H9 (cell line): ENCODE results near the gene CACHD1. TPM values are rescaled to one million over a fixed set of nuclear protein-coding genes. Genes with fewer than 3 reads are reported as not detected.

Source experiments
- DNase-seq: peaks from one replicate; pipeline ENCODE4 v3.0.0-alpha.2; 2017
- H2AFZ ChIP-seq: one replicate; pipeline ENCODE4 v1.6.1; 2013; ENCODE audit warnings: mild to moderate bottlenecking, low read length, control low read depth, moderate library complexity
- H2AK5ac ChIP-seq: 2 replicates; pipeline ENCODE4 v1.6.1; 2013; ENCODE audit warnings: low read length, control low read depth, mixed read lengths; ENCODE audit not compliant: insufficient read length
- H2BK120ac ChIP-seq: one replicate; pipeline ENCODE4 v1.6.1; 2013; ENCODE audit warnings: low read depth, mild to moderate bottlenecking, low read length, control low read depth, inconsistent platforms; ENCODE audit not compliant: poor library complexity, severe bottlenecking
- H2BK12ac ChIP-seq: 2 replicates; pipeline ENCODE4 v1.6.1; 2013; ENCODE audit warnings: low read length, control low read depth, mixed read lengths, low read depth; ENCODE audit not compliant: insufficient read length
- H2BK15ac ChIP-seq: 2 replicates; pipeline ENCODE4 v1.6.1; 2013; ENCODE audit warnings: low read depth, low read length, control low read depth
- H2BK20ac ChIP-seq: one replicate; pipeline ENCODE4 v1.6.1; 2013; ENCODE audit warnings: low read depth, mild to moderate bottlenecking, low read length, control low read depth, inconsistent platforms; ENCODE audit not compliant: poor library complexity, severe bottlenecking
- H2BK5ac ChIP-seq: 2 replicates; pipeline ENCODE4 v1.6.1; 2013; ENCODE audit warnings: low read length, control low read depth, mixed read lengths; ENCODE audit not compliant: insufficient read length
- H3K14ac ChIP-seq: 2 replicates; pipeline ENCODE4 v1.6.1; 2013; ENCODE audit warnings: low read length, control low read depth; ENCODE audit not compliant: insufficient read depth
- H3K18ac ChIP-seq: 2 replicates; pipeline ENCODE4 v1.6.1; 2013; ENCODE audit warnings: low read depth, mild to moderate bottlenecking, mixed read lengths, low read length, control low read depth; ENCODE audit not compliant: insufficient read length
- H3K23ac ChIP-seq: 2 replicates; pipeline ENCODE4 v1.6.1; 2013; ENCODE audit warnings: low read length, control low read depth, mixed read lengths, low read depth; ENCODE audit not compliant: insufficient read length
- H3K23me2 ChIP-seq: 2 replicates; pipeline ENCODE4 v1.6.1; 2013; ENCODE audit warnings: low read depth, mild to moderate bottlenecking, mixed read lengths, low read length, control low read depth; ENCODE audit not compliant: insufficient read length, poor library complexity, severe bottlenecking
- H3K27ac ChIP-seq: 2 replicates; pipeline ENCODE4 v1.5.1; 2013; ENCODE audit warnings: low read length, control low read depth, mixed read lengths, low read depth; ENCODE audit not compliant: insufficient read length
- H3K27me3 ChIP-seq: 2 replicates; pipeline ENCODE4 v1.6.1; 2013; ENCODE audit warnings: low read length, control low read depth, inconsistent platforms; ENCODE audit not compliant: insufficient read depth
- H3K4ac ChIP-seq: 2 replicates; pipeline ENCODE4 v1.6.1; 2013; ENCODE audit warnings: low read depth, mild to moderate bottlenecking, control low read depth, inconsistent platforms, low read length, moderate library complexity
- H3K4me1 ChIP-seq: 2 replicates; pipeline ENCODE4 v1.6.1; 2013; ENCODE audit warnings: low read length, control low read depth, inconsistent platforms; ENCODE audit not compliant: insufficient read depth
- H3K4me2 ChIP-seq: 2 replicates; pipeline ENCODE4 v1.6.1; 2013; ENCODE audit warnings: low read length, control low read depth, mixed read lengths; ENCODE audit not compliant: insufficient read length, insufficient read depth
- H3K56ac ChIP-seq: 2 replicates; pipeline ENCODE4 v1.6.1; 2013; ENCODE audit warnings: low read depth, mild to moderate bottlenecking, mixed read lengths, low read length, control low read depth; ENCODE audit not compliant: insufficient read length
- H3K79me1 ChIP-seq: 2 replicates; pipeline ENCODE4 v1.6.1; 2013; ENCODE audit warnings: low read depth, mild to moderate bottlenecking, moderate library complexity, low read length, control low read depth, inconsistent platforms; ENCODE audit not compliant: insufficient read depth, poor library complexity, severe bottlenecking
- H3K79me2 ChIP-seq: 2 replicates; pipeline ENCODE4 v1.6.1; 2013; ENCODE audit warnings: low read length, control low read depth, inconsistent platforms; ENCODE audit not compliant: insufficient read depth
- H3K9ac ChIP-seq: 2 replicates; pipeline ENCODE4 v1.6.1; 2013; ENCODE audit warnings: low read length, control low read depth, mixed read lengths; ENCODE audit not compliant: insufficient read length; ENCODE audit errors: extremely low read depth
- H3K9me3 ChIP-seq: one replicate; pipeline ENCODE4 v1.6.1; 2013; ENCODE audit warnings: low read depth, low read length, inconsistent platforms; ENCODE audit not compliant: control insufficient read depth
- H3T11ph ChIP-seq: one replicate; pipeline ENCODE4 v1.6.1; 2013; ENCODE audit warnings: mild to moderate bottlenecking, low read length, control low read depth, inconsistent platforms
- H4K20me1 ChIP-seq: one replicate; pipeline ENCODE4 v1.6.1; 2013; ENCODE audit not compliant: control insufficient read depth, insufficient read length, insufficient read depth
- H4K5ac ChIP-seq: 2 replicates; pipeline ENCODE4 v1.6.1; 2013; ENCODE audit warnings: low read depth, mild to moderate bottlenecking, mixed read lengths, low read length, control low read depth; ENCODE audit not compliant: insufficient read length
- H4K8ac ChIP-seq: replicated peaks from 2 replicates; pipeline ENCODE4 v1.6.1; 2013; ENCODE audit warnings: low read length, control low read depth, mixed read lengths, low read depth; ENCODE audit not compliant: insufficient read length
- H4K91ac ChIP-seq: 2 replicates; pipeline ENCODE4 v1.6.1; 2013; ENCODE audit warnings: low read depth, mild to moderate bottlenecking, moderate library complexity, mixed read lengths, low read length, control low read depth; ENCODE audit not compliant: insufficient read length
- H3K27ac Mint-ChIP-seq, 3 experiments: 2 replicates in 2 of 3; 3 replicates in 1 of 3; pipeline ENCODE4 v1.8.0; 2020 to 2021; ENCODE audit warnings: mixed read lengths in 3 of 3, mild to moderate bottlenecking in 1 of 3, moderate library complexity in 1 of 3
- H3K27me3 Mint-ChIP-seq: 2 replicates; pipeline ENCODE4 v1.8.0; 2021; ENCODE audit warnings: low read depth, mild to moderate bottlenecking, moderate library complexity, mixed read lengths
- H3K36me3 Mint-ChIP-seq, 3 experiments: 2 replicates in 2 of 3; 3 replicates in 1 of 3; pipeline ENCODE4 v1.8.0; 2020 to 2021; ENCODE audit warnings: low read depth in 3 of 3, mixed read lengths in 3 of 3; ENCODE audit not compliant: insufficient read depth in 1 of 3
- H3K4me1 Mint-ChIP-seq, 2 experiments: 2 replicates each; pipeline ENCODE4 v1.8.0; 2020; ENCODE audit warnings: mixed read lengths in 2 of 2
- H3K4me3 Mint-ChIP-seq, 2 experiments: 2 replicates in 1 of 2; 3 replicates in 1 of 2; pipeline ENCODE4 v1.8.0; 2020 to 2021; ENCODE audit warnings: mild to moderate bottlenecking in 2 of 2, mixed read lengths in 2 of 2, moderate library complexity in 1 of 2
- H3K9me3 Mint-ChIP-seq, 2 experiments: 2 replicates in 1 of 2; 3 replicates in 1 of 2; pipeline ENCODE4 v1.8.0; 2020; ENCODE audit warnings: mild to moderate bottlenecking in 2 of 2, mixed read lengths in 2 of 2, moderate library complexity in 1 of 2
- CTCF ChIP-seq: fragments of 200-600 bp; sonication (generic); conservative IDR thresholded peaks from 3 replicates; pipeline ENCODE4 v1.8.0; 2021; ENCODE audit warnings: antibody characterized with exemption, mild to moderate bottlenecking
- WGBS: extraction: QIAGEN DNeasy Blood & Tissue Kit; methylation state at CpG from one replicate; pipeline ENCODE4 v1.1.7; 2013; ENCODE audit warnings: missing lambda C conversion rate, low lambda C conversion rate, mixed read lengths; ENCODE audit not compliant: insufficient read length; ENCODE audit errors: extremely low coverage; 5-methylcytosine and 5-hydroxymethylcytosine counted together
- total RNA-seq: library from RNA; stranded (reverse); gene quantifications from 2 replicates; pipeline ENCODE4 v1.2.1, GENCODE V29; 2021

CACHD1 gene
- total RNA-seq, 1 experiment from 2014 or later = 94.2 TPM

- Histone ChIP-seq H3K79me2 (peaks cover 18% of the 10 kb centered on the region; the same call in 1 of the 2 replicates), H3K56ac (no peak overlapping the region), H3K27ac (no peak overlapping the region), H3K9me3 (no peaks in the 10 kb centered on the region), H2BK5ac (no peak overlapping the region), H3K23ac (no peak overlapping the region), H3K4me1 (peaks cover 25% of the 10 kb centered on the region; the same call in 1 of the 2 replicates), H3K9ac (no peak overlapping the region), H2AK5ac (no peak overlapping the region), H3K23me2 (no peaks in the 10 kb centered on the region), H3K4me2 (no peak overlapping the region), H4K5ac (no peak overlapping the region), H3T11ph (no peak overlapping the region), H2BK120ac (no peak overlapping the region), H2AFZ (no peak overlapping the region), H4K91ac (no peak overlapping the region), H4K8ac (no peak overlapping the region), H4K20me1 (no peaks in the 10 kb centered on the region), H3K14ac (no peak overlapping the region), H3K79me1 (peaks cover 11% of the 10 kb centered on the region), H3K4ac (no peak overlapping the region), H3K27me3 (no peaks in the 10 kb centered on the region), H2BK20ac (no peak overlapping the region), H3K18ac (no peak overlapping the region), H2BK15ac (no peak overlapping the region), H2BK12ac (no peak overlapping the region)
- Mint-ChIP-seq H3K9me3 (no peaks in the 10 kb centered on the region; a peak in 1 of 5 replicates), H3K27ac (no peak overlapping the region), H3K4me3 (no peak overlapping the region), H3K27me3 (no peaks in the 10 kb centered on the region), H3K4me1 (peaks cover 87 to 93% of the 10 kb centered on the region in 2 experiments), H3K36me3 (peaks cover 0 to 2% (median 2%) of the 10 kb centered on the region in 3 experiments; a peak in 4 of 7 replicates)
- no peak for DNase-seq
- no CpG with 5 or more reads among the region's 7 CpGs for WGBS
- no peak for TF ChIP-seq CTCF
Observed at GRCh38 chr1:64516301-64516700, 46.4 kb downstream of the CACHD1 start.
